Measurements from ENCODE around the gene RNF31.

The RNF31 gene

DNA sequence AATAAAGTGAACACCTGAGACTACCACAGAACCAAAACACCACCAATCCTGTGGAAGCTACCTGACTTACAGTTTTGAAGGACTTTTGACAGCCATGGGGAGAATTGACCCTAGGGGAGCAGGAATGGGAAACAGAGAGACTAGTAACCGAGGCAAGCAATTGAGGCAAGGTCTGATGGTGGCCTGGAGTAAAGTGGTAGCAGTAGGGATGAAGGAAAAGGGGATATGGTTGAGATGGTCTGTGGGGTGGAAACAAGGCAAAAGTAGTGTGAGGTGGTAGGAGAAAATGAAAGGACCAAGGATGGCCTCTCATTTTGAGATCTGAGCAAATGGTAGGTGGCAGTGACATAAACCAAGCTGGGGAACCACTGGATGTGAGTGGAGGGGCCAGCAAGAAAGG is 9.5 kb downstream of the RNF31 start:
- Histone ChIP-seq H3K9me2 (replicated peaks; ENCODE audit: low read depth, low read length) (no peaks in the 10 kb centered on the region), H3K4me2 (ENCODE audit: low read depth, low read length, poor library complexity, severe bottlenecking) (no peak overlapping the region), H2AFZ (ENCODE audit: low read length) (no peak overlapping the region), H3K9me3 (ENCODE audit: insufficient read depth, low read depth, low read length) (no peaks in the 10 kb centered on the region), H3K9ac (ENCODE audit: low read depth, low read length, poor library complexity, severe bottlenecking) (no peak overlapping the region), H3F3A (ENCODE audit: low read depth) (no peaks in the 10 kb centered on the region; the same call in 1 of the 2 replicates), H3K4me3 (ENCODE audit: low read length, poor library complexity, severe bottlenecking) (no peak overlapping the region), H3K79me2 (ENCODE audit: insufficient read depth, low read length) (peaks cover 2% of the 10 kb centered on the region; the same call in 1 of the 2 replicates), H3K36me3 (ENCODE audit: insufficient read depth, low read length) (peaks cover 42% of the 10 kb centered on the region; the same call in 1 of the 2 replicates), H3K27me3 (ENCODE audit: insufficient read depth, low read length, poor library complexity, severe bottlenecking) (no peaks in the 10 kb centered on the region), H4K20me1 (ENCODE audit: insufficient read depth, low read length, poor library complexity, severe bottlenecking) (no peaks in the 10 kb centered on the region), H3K4me1 (ENCODE audit: insufficient read depth, low read length, poor library complexity, severe bottlenecking) (peaks cover 8% of the 10 kb centered on the region)
- no peak for TF ChIP-seq CTCF (conservative IDR thresholded peaks at IDR 0.05; ENCODE audit: low read length)
- TF ChIP-seq EZH2phosphoT487 (IDR thresholded peaks at IDR 0.05; ENCODE audit: borderline replicate concordance): no peak

DNA sequence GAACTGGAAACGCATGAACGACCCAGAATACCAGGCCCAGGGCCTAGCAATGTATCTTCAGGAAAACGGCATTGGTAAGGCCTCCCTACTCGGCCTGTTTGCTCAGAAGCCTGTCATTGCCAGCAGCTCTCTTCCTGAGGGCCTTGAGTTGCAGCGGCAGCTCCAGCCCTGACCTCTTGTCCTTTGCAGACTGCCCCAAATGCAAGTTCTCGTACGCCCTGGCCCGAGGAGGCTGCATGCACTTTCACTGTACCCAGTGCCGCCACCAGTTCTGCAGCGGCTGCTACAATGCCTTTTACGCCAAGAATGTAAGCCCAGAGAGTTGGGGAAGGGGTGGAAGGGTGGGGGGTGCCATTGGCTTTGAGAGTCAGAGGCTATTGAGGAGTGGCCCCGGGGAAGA is 10.0 kb downstream of the RNF31 start:
- no peaks in the 10 kb centered on the region for H4K20me1 ChIP-seq (ENCODE audit: insufficient read depth, low read length, poor library complexity, severe bottlenecking)
- H2AFZ ChIP-seq (ENCODE audit: low read length): no peak overlapping the region
- H3K27me3 ChIP-seq (ENCODE audit: insufficient read depth, low read length, poor library complexity, severe bottlenecking): no peaks in the 10 kb centered on the region
- no peak overlapping the region for H3K4me3 ChIP-seq (ENCODE audit: low read length, poor library complexity, severe bottlenecking)
- TF ChIP-seq EZH2phosphoT487 (IDR thresholded peaks at IDR 0.05; ENCODE audit: borderline replicate concordance) (no peak), CTCF (conservative IDR thresholded peaks at IDR 0.05; ENCODE audit: low read length) (no peak)
- peaks cover 39% of the 10 kb centered on the region; the same call in 1 of the 2 replicates for H3K36me3 ChIP-seq (ENCODE audit: insufficient read depth, low read length)
- no peak overlapping the region for H3K4me2 ChIP-seq (ENCODE audit: low read depth, low read length, poor library complexity, severe bottlenecking)
- no peaks in the 10 kb centered on the region for H3K9me3 ChIP-seq (ENCODE audit: insufficient read depth, low read depth, low read length)
- H3K9ac ChIP-seq (ENCODE audit: low read depth, low read length, poor library complexity, severe bottlenecking): no peak overlapping the region
- H3K4me1 ChIP-seq (ENCODE audit: insufficient read depth, low read length, poor library complexity, severe bottlenecking): peaks cover 13% of the 10 kb centered on the region
- no peaks in the 10 kb centered on the region for H3K9me2 ChIP-seq (replicated peaks; ENCODE audit: low read depth, low read length)
- no peaks in the 10 kb centered on the region; the same call in 1 of the 2 replicates for H3F3A ChIP-seq (ENCODE audit: low read depth)
- peaks cover 7% of the 10 kb centered on the region; the same call in 1 of the 2 replicates for H3K79me2 ChIP-seq (ENCODE audit: insufficient read depth, low read length)

DNA sequence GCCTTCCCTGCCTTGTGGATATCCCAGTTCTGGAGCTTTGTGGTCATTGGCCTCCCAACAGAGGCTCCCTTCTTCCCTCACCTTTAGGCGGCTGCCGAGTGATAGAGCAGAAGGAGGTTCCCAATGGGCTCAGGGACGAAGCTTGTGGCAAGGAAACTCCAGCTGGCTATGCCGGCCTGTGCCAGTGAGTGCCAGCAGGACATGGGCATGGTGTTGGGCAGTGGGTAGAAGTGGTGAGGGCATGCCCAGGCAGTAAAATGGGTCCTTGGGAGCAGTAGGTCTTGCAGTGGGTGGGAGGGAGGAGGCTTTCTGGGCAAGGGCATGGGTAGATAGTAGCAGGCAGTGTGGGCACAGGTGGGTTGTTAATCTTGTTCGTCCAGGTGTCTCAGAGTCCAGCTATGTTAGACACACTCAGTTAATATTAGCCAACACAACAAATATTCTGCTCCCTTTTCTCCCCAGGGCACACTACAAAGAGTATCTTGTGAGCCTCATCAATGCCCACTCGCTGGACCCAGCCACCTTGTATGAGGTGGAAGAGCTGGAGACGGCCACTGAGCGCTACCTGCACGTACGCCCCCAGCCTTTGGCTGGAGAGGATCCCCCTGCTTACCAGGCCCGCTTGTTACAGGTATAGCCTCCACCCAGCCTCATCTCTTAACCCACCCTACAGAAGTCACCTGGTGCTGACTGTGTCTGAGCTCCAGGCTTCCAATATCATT is 12.6 kb downstream of the RNF31 start:
- peaks cover 9% of the 10 kb centered on the region; the same call in 1 of the 2 replicates for H3K79me2 ChIP-seq (ENCODE audit: insufficient read depth, low read length)
- no peak overlapping the region for H3K4me2 ChIP-seq (ENCODE audit: low read depth, low read length, poor library complexity, severe bottlenecking)
- H3K4me1 ChIP-seq (ENCODE audit: insufficient read depth, low read length, poor library complexity, severe bottlenecking): peaks cover 13% of the 10 kb centered on the region
- no peak for TF ChIP-seq EZH2phosphoT487 (IDR thresholded peaks at IDR 0.05; ENCODE audit: borderline replicate concordance)
- TF ChIP-seq CTCF (conservative IDR thresholded peaks at IDR 0.05; ENCODE audit: low read length): no peak
- H2AFZ ChIP-seq (ENCODE audit: low read length): no peak overlapping the region
- H3K27me3 ChIP-seq (ENCODE audit: insufficient read depth, low read length, poor library complexity, severe bottlenecking): no peaks in the 10 kb centered on the region
- H4K20me1 ChIP-seq (ENCODE audit: insufficient read depth, low read length, poor library complexity, severe bottlenecking): no peaks in the 10 kb centered on the region
- H3K4me3 ChIP-seq (ENCODE audit: low read length, poor library complexity, severe bottlenecking): no peak overlapping the region
- H3K36me3 ChIP-seq (ENCODE audit: insufficient read depth, low read length): peaks cover 33% of the 10 kb centered on the region; the same call in 1 of the 2 replicates
- H3K9ac ChIP-seq (ENCODE audit: low read depth, low read length, poor library complexity, severe bottlenecking): no peak overlapping the region
- H3K9me3 ChIP-seq (ENCODE audit: insufficient read depth, low read depth, low read length): no peaks in the 10 kb centered on the region
- H3F3A ChIP-seq (ENCODE audit: low read depth): no peaks in the 10 kb centered on the region; the same call in 1 of the 2 replicates
- no peaks in the 10 kb centered on the region for H3K9me2 ChIP-seq (replicated peaks; ENCODE audit: low read depth, low read length)

All from Loucy (cell line).